ENCODE measurements around the gene LIPC. TPM values are rescaled to one million over a fixed set of nuclear protein-coding genes. Genes with fewer than 3 reads are reported as not detected.

The LIPC gene
- total and polyA plus RNA-seq, 2 donors (not counting 3 experiments of a cell fraction or from before 2014, with no cell fraction given) = not detected

DNA sequence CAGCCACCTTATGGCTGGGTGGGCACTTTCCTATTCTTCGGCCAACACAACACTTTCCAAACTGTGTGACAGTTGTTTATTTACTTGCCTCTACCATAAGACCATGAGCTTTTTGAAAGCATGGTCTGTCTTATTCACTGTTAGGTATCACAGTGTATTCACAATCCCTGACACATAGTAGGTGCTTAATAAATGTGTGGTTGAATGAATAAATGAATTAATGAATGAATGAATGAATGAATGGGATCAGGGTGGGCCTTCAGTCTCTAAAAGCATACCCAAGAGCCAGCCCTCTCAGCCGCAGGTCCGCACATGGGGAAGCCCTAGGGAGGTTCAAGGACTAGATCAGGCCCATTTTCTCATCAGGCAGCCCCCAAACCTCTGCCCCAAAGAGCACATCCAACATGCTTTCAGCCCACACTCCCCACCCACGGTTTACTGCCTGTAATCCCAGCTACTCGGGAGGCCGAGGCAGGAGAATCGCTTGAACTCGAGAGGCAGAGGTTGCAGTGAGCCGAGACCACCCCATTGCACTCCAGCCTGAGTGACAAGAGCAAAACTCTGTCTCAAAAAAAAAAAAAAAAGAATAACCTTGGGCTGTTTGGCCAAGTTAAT is 95.9 kb downstream of the LIPC start:
- Histone ChIP-seq H3K4me1 (ENCODE audit: control insufficient read depth, extremely low read depth, insufficient read depth, low read length) (no peaks in the 10 kb centered on the region), H3K9me1 (replicated peaks; ENCODE audit: control insufficient read depth, extremely low read depth, insufficient read depth, low read length) (no peaks in the 10 kb centered on the region), H2AFZ (ENCODE audit: low read depth, low read length) (no peak overlapping the region), H3K36me3 (ENCODE audit: control insufficient read depth in 2 of 2, extremely low read depth in 1 of 2, insufficient read depth in 2 of 2, low read length in 2 of 2) (no peaks in the 10 kb centered on the region), H3K4me3 (replicated peaks in 1 of 3; ENCODE audit: insufficient read depth in 1 of 3, low read depth in 1 of 3, low read length in 3 of 3) (no peak overlapping the region), H4K20me1 (replicated peaks; ENCODE audit: control insufficient read depth, extremely low read depth, insufficient read depth, low read length) (no peaks in the 10 kb centered on the region), H3K4me2 (ENCODE audit: insufficient read depth, low read length) (no peak overlapping the region), H3K9me3 (replicated peaks; ENCODE audit: control insufficient read depth, insufficient read depth, low read length) (no peaks in the 10 kb centered on the region), H3K27ac (ENCODE audit: insufficient read depth, low read depth, low read length) (no peak overlapping the region), H3K9ac (replicated peaks; ENCODE audit: extremely low read depth, insufficient read depth, low read length) (no peak overlapping the region), H3K79me2 (ENCODE audit: control insufficient read depth, insufficient read depth, low read length) (no peaks in the 10 kb centered on the region), H3K27me3 (ENCODE audit: control insufficient read depth in 2 of 2, insufficient read depth in 2 of 2, low read length in 2 of 2) (no peaks in the 10 kb centered on the region)
- intact Hi-C loops (cut with micrococcal nuclease) = no loop called here
- CTCF ChIA-PET = interaction anchor here (1.6 kb wide), 1 partner anchor 19 kb away, joined by 5 read pairs; no protein-coding TSS in a partner anchor
- DNase-seq (ENCODE audit: low read depth, low spot score) (no peak), FAIRE-seq (peak; percentile 87)
- TF ChIP-seq MYC (IDR thresholded peaks at IDR 0.05; ENCODE audit: low read depth, low read length) (no peak), POLR2AphosphoS5 (IDR thresholded peaks at IDR 0.05; ENCODE audit: insufficient read depth, low read depth, low read length) (no peak), FOS (IDR thresholded peaks at IDR 0.05; ENCODE audit: borderline replicate concordance, insufficient read depth, low read length) (no peak), GATA2 (IDR thresholded peaks at IDR 0.05; ENCODE audit: insufficient read depth, insufficient read length, low read depth, low read length) (no peak), EZH2 (IDR thresholded peaks at IDR 0.05; ENCODE audit: borderline replicate concordance, low read depth, low read length, severe bottlenecking) (no peak), JUN (IDR thresholded peaks at IDR 0.05; ENCODE audit: borderline replicate concordance, insufficient read depth, insufficient read length, low read depth) (no peak), POLR2A (IDR thresholded peaks at IDR 0.05; ENCODE audit: low read depth, low read length) (no peak)
- TF ChIP-seq, protein P1, sequence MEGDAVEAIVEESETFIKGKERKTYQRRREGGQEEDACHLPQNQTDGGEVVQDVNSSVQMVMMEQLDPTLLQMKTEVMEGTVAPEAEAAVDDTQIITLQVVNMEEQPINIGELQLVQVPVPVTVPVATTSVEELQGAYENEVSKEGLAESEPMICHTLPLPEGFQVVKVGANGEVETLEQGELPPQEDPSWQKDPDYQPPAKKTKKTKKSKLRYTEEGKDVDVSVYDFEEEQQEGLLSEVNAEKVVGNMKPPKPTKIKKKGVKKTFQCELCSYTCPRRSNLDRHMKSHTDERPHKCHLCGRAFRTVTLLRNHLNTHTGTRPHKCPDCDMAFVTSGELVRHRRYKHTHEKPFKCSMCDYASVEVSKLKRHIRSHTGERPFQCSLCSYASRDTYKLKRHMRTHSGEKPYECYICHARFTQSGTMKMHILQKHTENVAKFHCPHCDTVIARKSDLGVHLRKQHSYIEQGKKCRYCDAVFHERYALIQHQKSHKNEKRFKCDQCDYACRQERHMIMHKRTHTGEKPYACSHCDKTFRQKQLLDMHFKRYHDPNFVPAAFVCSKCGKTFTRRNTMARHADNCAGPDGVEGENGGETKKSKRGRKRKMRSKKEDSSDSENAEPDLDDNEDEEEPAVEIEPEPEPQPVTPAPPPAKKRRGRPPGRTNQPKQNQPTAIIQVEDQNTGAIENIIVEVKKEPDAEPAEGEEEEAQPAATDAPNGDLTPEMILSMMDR (IDR thresholded peaks at IDR 0.05; ENCODE audit: extremely low read depth in 1 of 2, insufficient read depth in 1 of 2, low read depth in 1 of 2, low read length in 2 of 2) = no peak
- TF ChIP-seq, protein P2, sequence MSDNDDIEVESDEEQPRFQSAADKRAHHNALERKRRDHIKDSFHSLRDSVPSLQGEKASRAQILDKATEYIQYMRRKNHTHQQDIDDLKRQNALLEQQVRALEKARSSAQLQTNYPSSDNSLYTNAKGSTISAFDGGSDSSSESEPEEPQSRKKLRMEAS (IDR thresholded peaks at IDR 0.05; ENCODE audit: insufficient read depth, insufficient read length) = no peak
- no TSS peak for BruUV-seq (replicated peaks)
- dilution Hi-C loops (cut with MboI; ENCODE audit: extremely low pct_ligation_motif_present, low sequenced_read_pairs) = no loop called here
- POLR2A ChIA-PET = no interaction called here

Measured in endothelial cell of umbilical vein (primary cell).